8988T (cell line): Measurements from ENCODE around the gene RHBDL3.

Experiments used
- DNase-seq: peaks from one replicate; pipeline ENCODE4 v3.0.0; 2011

Gene RHBDL3

GRCh38 chr17:32266389-32267301 lies 1.0 kb downstream of the RHBDL3 start:
- DNase-seq, result no peak

GRCh38 chr17:32267690-32268205 lies 2.1 kb downstream of the RHBDL3 start:
- no peak for DNase-seq

DNA sequence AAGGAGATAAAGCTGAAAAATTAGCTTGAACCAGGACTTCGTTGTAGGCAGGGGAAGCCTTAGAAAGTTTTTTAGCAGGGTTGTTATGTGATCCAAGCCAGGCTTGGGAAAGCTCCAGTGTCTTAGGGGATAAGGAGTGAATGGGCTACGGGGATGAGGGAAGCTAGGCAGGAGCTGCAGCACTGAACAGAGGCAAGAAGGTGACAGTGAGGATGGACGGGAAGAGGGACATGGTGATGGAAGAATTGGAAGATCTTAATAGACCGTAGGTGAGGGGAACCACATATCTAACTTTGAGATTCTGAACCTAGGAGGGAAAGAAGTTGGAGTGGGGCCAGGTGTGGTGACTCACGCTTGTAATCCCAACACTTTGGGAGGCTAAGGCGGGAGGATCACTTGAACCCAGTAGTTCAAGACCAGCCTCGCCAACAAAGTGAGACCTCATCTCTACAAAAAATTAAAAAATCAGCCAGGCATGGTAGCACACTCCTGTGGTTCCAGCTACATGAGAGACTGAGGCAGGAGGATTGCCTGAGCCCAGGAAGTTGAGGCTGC lies 3.2 kb downstream of the RHBDL3 start:
- DNase-seq, result no peak

GRCh38 chr17:32269377-32269776 lies 3.7 kb downstream of the RHBDL3 start:
- DNase-seq, result no peak

- DNase-seq, result no peak
Measured at GRCh38 chr17:32271844-32272243, 6.2 kb downstream of the RHBDL3 start.

DNA sequence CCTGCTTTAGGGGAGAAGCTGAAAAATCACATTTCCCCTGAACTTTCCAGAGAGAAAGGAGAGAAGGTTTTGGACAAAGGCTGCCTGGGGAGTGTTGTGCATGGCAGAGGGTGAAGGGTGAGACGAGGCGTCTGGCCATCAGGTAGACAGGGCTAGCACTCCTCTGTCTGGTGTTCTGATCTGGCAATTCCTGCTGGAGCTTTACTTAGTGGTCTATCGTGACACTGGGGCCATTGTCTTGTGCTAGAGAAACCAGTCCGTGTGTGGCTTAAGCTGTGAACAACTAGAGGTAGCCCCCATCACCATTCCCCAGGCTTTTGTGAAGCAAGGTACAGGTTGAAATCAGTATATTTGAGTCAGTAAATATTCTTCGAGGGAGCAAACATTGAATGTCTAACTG lies 8.5 kb downstream of the RHBDL3 start:
- no peak for DNase-seq

DNA sequence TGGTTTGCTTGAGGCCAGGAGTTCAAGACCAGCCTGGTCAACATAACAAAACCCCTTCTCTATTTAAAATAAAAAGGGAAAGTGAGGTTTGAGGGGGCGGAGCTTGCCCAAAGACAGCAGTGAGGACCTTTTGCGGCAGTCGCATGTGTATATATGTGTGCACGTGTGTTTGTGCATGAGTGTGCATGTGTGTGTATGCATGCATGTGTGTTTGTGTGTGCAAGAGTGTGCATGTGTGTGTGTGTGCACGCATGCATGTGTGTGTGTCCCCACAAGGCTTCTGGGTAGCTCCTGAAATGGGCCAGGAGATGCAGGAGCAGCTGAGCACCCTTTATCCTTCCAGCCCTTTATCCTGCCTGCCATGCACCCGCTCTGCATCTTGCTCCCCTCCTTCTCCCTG lies 9.0 kb downstream of the RHBDL3 start:
- DNase-seq, result no peak

GRCh38 chr17:32275060-32276042 lies 9.7 kb downstream of the RHBDL3 start:
- DNase-seq, result peak; percentile 72

DNA sequence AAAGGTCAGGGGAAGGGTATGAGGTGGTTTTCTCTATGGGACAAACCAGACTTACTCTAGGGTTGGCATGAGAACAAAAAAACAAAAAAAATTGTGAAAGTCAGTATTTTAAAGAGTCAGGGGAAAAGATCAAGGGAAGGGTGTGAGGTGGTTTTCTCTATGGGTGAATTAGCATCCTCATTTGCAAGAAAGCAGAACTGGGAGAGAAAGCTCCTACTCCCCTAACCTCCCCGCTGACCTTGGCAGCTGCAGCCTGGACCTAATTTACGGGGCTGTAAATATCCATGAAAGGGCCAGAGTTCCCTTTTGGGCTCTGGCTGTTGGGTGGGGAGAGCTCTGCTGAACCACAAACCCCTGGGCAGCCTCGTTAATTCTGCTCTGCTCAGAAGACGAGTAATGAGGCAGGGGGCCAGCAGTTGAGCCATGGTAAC lies 10.6 kb downstream of the RHBDL3 start:
- DNase-seq, result no peak

- DNase-seq, result no peak
Measured at GRCh38 chr17:32277284-32277683, 11.7 kb downstream of the RHBDL3 start.

DNA sequence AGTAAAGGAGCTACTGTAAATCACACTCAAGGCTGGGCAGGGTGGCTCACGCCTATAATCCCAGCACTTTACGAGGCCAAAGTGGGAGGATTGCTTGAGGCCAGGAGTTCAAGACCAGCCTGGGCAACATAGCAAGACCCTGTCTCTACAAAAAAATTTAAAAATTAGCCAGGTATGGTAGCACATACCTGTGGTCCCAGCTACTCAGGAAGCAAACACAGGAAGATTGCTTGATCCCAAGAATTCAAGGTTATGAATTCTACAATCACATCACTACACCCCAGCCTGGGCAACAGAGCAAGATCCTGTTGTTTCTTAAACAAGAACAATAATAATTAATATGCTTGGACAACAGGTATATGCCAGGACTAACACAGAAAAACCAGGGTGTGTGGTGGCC lies 13.2 kb downstream of the RHBDL3 start:
- DNase-seq, result no peak

- no peak for DNase-seq
Measured at GRCh38 chr17:32279891-32280716, 14.5 kb downstream of the RHBDL3 start.

DNA sequence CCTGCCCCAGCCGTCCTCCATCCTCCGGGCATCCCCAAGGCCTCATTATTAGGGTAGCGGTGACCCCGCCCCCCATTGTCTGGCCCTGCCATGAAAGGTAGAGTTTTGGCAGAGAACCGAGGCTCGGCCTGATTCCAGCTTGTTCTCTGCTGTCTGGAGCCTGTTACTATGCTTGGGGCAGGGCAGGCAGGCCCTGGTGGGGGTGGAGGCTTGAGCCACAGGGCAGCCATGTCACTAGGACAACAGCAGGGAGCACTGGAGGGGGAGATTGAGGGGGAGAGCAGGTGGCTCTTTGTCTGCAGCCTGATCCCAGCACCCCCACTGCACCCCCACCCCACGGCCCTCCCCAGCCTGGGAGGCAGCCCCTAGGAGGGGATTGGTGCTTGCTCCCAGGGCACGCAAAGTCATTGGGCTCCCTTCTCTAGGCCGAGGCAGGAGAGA lies 15.4 kb downstream of the RHBDL3 start:
- no peak for DNase-seq

DNA sequence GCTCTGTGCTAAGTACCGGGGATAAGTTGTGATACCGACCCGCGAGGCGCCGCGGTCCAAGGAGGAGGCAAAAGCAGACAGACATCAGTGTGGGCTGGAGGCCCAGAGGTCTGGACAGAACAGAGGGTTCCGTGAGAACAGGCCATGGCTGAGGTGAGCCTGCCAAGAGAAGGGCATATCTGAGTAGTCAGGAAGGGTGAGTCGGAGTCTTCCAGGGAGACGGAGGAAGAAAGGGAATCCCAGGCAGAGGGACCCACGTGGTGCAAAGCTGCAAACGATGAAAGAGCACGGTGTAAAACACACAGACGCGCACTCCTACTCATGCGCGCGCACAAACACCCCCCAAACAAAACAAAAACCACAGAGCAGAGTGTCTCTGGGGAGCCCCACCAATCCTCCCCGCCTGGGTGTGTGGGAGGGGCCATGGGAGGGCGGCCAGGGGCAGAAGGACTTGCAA lies 18.1 kb downstream of the RHBDL3 start:
- DNase-seq, result no peak

GRCh38 chr17:32285306-32285705 lies 19.7 kb downstream of the RHBDL3 start:
- no peak for DNase-seq

DNA sequence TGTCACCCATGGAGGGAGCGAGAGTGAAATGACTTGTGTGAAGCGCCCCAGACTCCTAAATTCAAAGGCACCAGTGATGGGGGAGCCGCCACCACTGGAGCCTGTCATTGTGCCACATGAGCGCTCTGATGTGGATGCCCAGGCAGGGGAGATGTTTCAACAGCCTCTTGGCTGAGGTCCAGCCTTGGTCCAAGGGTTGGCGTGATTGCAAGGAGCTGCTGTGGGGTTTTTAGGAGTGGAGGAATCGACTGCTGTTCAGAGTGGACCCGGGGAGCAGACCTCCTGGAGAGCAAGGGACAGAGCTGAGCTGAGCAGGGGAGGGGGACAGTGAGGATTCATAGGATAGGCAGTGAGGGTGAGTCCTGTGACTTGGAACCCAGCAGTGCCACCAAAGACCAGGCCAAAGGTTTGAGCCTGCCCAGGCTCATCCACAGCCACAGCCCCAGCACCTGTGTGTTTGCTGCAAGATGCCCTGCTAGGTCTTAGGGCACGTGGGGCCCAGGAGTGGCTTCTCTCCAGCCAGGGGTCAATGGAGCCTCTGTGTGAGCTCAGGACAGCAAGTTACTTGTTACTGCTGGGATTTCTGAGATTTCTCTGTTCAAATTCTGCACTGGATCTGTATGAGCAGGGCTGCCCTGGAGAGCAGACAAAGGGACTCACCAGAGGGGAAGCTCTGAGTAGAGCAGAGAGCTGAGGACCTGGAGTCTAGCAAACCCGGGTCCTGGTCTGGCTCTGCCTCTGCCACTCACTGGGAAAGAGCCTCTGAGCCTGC lies 20.3 kb downstream of the RHBDL3 start:
- DNase-seq, result no peak

DNA sequence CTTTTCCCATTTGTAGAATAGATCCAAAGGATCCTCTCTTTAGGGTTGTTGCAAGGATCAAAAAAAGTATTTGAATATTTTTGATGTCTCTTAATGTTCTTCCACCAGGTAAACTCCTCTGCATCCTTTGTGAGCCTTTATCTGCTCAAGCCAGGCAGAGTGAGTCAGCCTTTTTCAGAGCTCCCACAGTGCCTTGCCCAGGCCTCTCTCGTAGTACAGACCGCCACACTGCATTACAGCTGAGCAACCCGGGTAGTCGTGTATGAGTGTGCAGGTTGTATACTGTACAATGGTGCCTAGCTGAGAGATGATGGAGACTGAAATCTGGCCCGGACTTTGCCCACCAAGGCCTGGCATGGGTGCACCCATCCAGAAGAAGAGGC lies 20.9 kb downstream of the RHBDL3 start:
- no peak for DNase-seq

DNA sequence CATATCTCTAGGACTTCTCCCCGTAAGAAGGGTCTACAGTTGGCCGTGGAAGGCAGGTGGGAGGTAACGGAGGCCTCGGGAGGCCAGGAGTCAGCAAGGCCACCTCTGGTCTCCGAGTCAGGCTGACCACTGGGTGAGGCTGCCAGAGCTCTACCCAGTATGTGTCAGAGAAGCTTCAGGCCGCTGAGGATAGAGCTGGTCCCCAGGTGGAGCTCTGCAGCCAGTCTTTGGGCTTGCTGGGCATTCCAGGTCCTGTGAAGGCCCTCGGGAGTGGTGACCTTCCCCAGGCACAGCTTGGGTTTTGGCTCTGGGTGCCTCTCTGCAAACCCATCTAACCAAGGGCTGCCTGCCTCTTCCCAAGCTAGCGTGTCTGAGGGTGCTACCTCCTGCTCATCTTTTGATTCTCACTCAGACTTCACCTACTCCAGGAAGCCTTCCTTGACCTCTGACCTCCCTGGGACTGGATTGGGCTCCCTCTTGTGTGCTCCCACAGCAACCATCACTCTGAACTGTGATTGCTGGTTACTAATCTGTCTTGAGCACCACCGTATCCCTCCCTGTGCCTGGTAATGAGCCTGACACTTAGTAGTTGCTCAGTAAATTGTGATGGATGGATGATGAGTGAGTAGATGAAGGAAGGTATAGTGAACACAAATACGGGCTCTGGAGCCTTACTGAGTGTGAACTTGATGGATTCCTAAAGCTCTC lies 22.3 kb downstream of the RHBDL3 start:
- DNase-seq, result no peak

DNA sequence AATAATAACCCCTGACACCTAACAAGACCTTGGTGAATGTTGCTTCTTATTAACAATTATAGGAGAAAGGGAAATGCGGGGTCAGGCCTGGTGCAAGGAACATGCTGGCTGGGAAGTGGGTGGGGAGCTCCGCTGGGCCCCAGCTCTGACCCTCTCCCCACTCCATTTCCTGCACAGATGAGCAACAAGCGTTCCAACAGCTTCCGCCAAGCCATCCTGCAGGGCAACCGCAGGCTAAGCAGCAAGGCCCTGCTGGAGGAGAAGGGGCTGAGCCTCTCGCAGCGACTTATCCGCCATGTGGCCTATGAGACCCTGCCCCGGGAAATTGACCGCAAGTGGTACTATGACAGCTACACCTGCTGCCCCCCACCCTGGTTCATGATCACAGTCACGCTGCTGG lies 23.0 kb downstream of the RHBDL3 start:
- no peak for DNase-seq

DNA sequence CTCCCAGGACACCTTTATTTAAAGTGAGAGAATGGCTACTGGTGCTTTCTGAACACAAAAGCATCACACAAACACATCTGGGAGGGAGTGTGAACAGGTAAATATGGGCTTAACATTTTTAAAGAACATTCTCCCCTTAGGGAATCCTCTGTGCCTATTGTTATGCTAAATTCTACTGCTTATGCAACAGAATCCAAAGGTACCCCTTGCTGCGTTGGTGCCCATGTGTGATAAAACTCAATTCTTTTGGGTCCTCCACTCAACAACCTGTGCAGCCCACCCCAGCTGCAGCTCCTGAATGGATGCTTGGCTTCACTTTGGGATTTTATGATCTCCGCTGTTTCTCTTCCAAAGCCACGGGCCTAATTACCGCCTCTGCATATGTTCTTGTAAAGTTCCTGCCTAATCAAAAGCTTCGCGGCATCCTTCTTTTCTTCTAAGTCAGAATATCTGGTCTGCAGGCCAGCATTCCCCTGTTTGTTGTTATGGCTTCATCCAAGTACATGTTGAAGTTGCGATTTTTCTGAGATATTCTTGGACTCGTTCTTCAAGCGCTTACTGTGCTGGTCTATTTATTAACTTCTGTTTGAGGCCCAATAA lies 23.9 kb downstream of the RHBDL3 start:
- DNase-seq, result no peak
